Measurements from ENCODE around the gene COG5. TPM values are rescaled to one million over a fixed set of nuclear protein-coding genes. Genes with fewer than 3 reads are reported as not detected.
"Not testable (repeated sequence)": the region's sequence is repeated elsewhere in the genome, so short reads cannot be mapped to it uniquely, and the experiment has no call there.

COG5 gene
- total RNA-seq, 1 experiment from 2014 or later, result 38.5 TPM

GRCh38 chr7:107269790-107270189 is 293.9 kb downstream of the COG5 start:
- in situ Hi-C loops (cut with HindIII; ENCODE audit: low pct_unique_long_range_greater_than_20kb, low sequenced_read_pairs), result no loop called here
- DNase-seq (ENCODE audit: low read depth), result no peak

GRCh38 chr7:107268594-107268993 is 295.1 kb downstream of the COG5 start:
- in situ Hi-C loops (cut with HindIII; ENCODE audit: low pct_unique_long_range_greater_than_20kb, low sequenced_read_pairs), result no loop called here
- DNase-seq (ENCODE audit: low read depth), result no peak

GRCh38 chr7:107267138-107267537 is 296.6 kb downstream of the COG5 start:
- in situ Hi-C loops (cut with HindIII; ENCODE audit: low pct_unique_long_range_greater_than_20kb, low sequenced_read_pairs), result no loop called here
- no peak for DNase-seq (ENCODE audit: low read depth)

- no peak for DNase-seq (ENCODE audit: low read depth)
- in situ Hi-C loops (cut with HindIII; ENCODE audit: low pct_unique_long_range_greater_than_20kb, low sequenced_read_pairs), result no loop called here
These were observed 299.0 kb downstream of the COG5 start for GRCh38 chr7:107264723-107265122.

GRCh38 chr7:107262857-107263256 is 300.9 kb downstream of the COG5 start:
- DNase-seq (ENCODE audit: low read depth), result no peak
- in situ Hi-C loops (cut with HindIII; ENCODE audit: low pct_unique_long_range_greater_than_20kb, low sequenced_read_pairs), result no loop called here

GRCh38 chr7:107258737-107259136 is 305.0 kb downstream of the COG5 start:
- no peak for DNase-seq (ENCODE audit: low read depth)
- in situ Hi-C loops (cut with HindIII; ENCODE audit: low pct_unique_long_range_greater_than_20kb, low sequenced_read_pairs), result no loop called here

GRCh38 chr7:107255602-107256001 is 308.1 kb downstream of the COG5 start:
- in situ Hi-C loops (cut with HindIII; ENCODE audit: low pct_unique_long_range_greater_than_20kb, low sequenced_read_pairs), result no loop called here

GRCh38 chr7:107254398-107254985 is 309.2 kb downstream of the COG5 start:
- in situ Hi-C loops (cut with HindIII; ENCODE audit: low pct_unique_long_range_greater_than_20kb, low sequenced_read_pairs), result no loop called here
- DNase-seq (ENCODE audit: low read depth), result no peak

More at GRCh38 chr7:107255602-107256001, 308.1 kb downstream of the COG5 start:
- no peak for DNase-seq (ENCODE audit: low read depth)

- DNase-seq (ENCODE audit: low read depth), result no peak
- in situ Hi-C loops (cut with HindIII; ENCODE audit: low pct_unique_long_range_greater_than_20kb, low sequenced_read_pairs), result no loop called here
These were observed 310.1 kb downstream of the COG5 start for GRCh38 chr7:107253599-107253998.

- DNase-seq (ENCODE audit: low read depth), result no peak
- in situ Hi-C loops (cut with HindIII; ENCODE audit: low pct_unique_long_range_greater_than_20kb, low sequenced_read_pairs), result no loop called here
These were observed 311.8 kb downstream of the COG5 start for GRCh38 chr7:107251963-107252362.

GRCh38 chr7:107248551-107249316 is 315.0 kb downstream of the COG5 start:
- no peak for DNase-seq (ENCODE audit: low read depth)
- in situ Hi-C loops (cut with HindIII; ENCODE audit: low pct_unique_long_range_greater_than_20kb, low sequenced_read_pairs), result no loop called here

GRCh38 chr7:107246836-107247235 is 316.9 kb downstream of the COG5 start:
- DNase-seq (ENCODE audit: low read depth); in situ Hi-C loops (cut with HindIII; ENCODE audit: low pct_unique_long_range_greater_than_20kb, low sequenced_read_pairs): not testable (repeated sequence)

GRCh38 chr7:107244613-107245012 is 319.1 kb downstream of the COG5 start:
- DNase-seq (ENCODE audit: low read depth), result no peak
- in situ Hi-C loops (cut with HindIII; ENCODE audit: low pct_unique_long_range_greater_than_20kb, low sequenced_read_pairs), result no loop called here

GRCh38 chr7:107242267-107242666 is 321.5 kb downstream of the COG5 start:
- in situ Hi-C loops (cut with HindIII; ENCODE audit: low pct_unique_long_range_greater_than_20kb, low sequenced_read_pairs), result no loop called here

GRCh38 chr7:107237451-107237850 is 326.3 kb downstream of the COG5 start:
- in situ Hi-C loops (cut with HindIII; ENCODE audit: low pct_unique_long_range_greater_than_20kb, low sequenced_read_pairs), result no loop called here
- no peak for DNase-seq (ENCODE audit: low read depth)

More at GRCh38 chr7:107242267-107242666, 321.5 kb downstream of the COG5 start:
- DNase-seq (ENCODE audit: low read depth), result no peak

- DNase-seq (ENCODE audit: low read depth), result no peak
- in situ Hi-C loops (cut with HindIII; ENCODE audit: low pct_unique_long_range_greater_than_20kb, low sequenced_read_pairs), result no loop called here
These were observed 326.9 kb downstream of the COG5 start for GRCh38 chr7:107236862-107237261.

- DNase-seq (ENCODE audit: low read depth), result no peak
- in situ Hi-C loops (cut with HindIII; ENCODE audit: low pct_unique_long_range_greater_than_20kb, low sequenced_read_pairs), result no loop called here
These were observed 329.3 kb downstream of the COG5 start for GRCh38 chr7:107234436-107234835.

- no peak for DNase-seq (ENCODE audit: low read depth)
- in situ Hi-C loops (cut with HindIII; ENCODE audit: low pct_unique_long_range_greater_than_20kb, low sequenced_read_pairs), result no loop called here
These were observed 329.7 kb downstream of the COG5 start for GRCh38 chr7:107233981-107234380.

- in situ Hi-C loops (cut with HindIII; ENCODE audit: low pct_unique_long_range_greater_than_20kb, low sequenced_read_pairs), result no loop called here
- no peak for DNase-seq (ENCODE audit: low read depth)
These were observed 330.5 kb downstream of the COG5 start for GRCh38 chr7:107233174-107233573.

- DNase-seq (ENCODE audit: low read depth), result no peak
- in situ Hi-C loops (cut with HindIII; ENCODE audit: low pct_unique_long_range_greater_than_20kb, low sequenced_read_pairs), result no loop called here
These were observed 331.1 kb downstream of the COG5 start for GRCh38 chr7:107232568-107233090.
